Measurements from ENCODE around the gene UBE3B.
A peak's percentile ranks its signal among the peaks of the same experiment; 100 is the strongest.

The UBE3B gene

DNA sequence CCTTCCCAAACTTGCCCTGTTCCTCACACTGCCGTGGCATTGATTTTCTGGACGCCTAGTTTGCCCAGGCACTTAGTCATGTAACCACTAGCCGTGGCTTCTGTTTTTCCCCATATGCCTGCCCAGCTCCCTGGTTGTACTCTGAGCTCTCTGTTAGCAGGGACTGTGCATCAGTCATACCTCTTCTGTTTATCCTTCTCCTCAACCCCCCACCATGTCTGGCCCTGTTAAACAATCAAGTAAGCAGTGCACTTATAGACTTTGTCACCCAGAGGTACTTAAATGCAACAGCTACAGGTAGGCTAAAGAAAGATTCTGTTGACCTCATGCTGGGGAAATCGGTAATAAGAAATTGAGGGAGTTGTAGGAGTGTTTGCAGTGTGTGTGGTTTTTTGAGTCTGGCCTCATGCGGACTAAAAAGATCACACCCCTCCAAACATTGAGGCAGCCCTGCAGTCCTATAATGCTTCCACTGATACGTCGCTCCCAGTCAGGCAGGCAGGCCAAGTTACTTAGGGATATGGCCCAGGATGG lies 17.0 kb downstream of the UBE3B start:
- no peak for DNase-seq
- no peak for ATAC-seq
- Mint-ChIP-seq H3K27me3 (no peaks in the 10 kb centered on the region), H3K4me1 (peaks cover 8% of the 10 kb centered on the region), H3K27ac (no peak overlapping the region), H3K9me3 (no peaks in the 10 kb centered on the region), H3K4me3 (no peak overlapping the region)

DNA sequence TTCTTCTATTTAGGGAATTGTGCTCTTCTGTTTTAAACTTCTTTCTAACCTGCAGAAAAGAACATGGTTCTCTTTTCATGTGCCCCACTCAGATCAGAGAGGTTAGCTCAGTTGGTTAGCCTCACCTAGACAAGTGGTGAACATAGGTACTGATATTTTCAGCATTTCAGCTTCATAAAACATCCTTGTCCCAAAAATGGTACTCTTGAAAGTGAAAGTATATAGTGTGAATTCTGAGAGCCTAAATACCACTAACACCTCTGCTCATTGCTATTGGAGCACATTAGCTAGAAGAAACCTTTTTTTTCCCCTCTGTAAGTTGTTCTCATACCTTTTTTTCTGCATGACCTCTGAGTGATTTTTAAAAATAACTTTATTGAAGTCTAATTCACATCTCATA lies 17.6 kb downstream of the UBE3B start:
- no peak overlapping the region for H3K4me3 Mint-ChIP-seq
- H3K4me1 Mint-ChIP-seq, result peaks cover 8% of the 10 kb centered on the region
- peak overlapping the region in 1 of 2 donors; percentile 67 for H3K27ac Mint-ChIP-seq

DNA sequence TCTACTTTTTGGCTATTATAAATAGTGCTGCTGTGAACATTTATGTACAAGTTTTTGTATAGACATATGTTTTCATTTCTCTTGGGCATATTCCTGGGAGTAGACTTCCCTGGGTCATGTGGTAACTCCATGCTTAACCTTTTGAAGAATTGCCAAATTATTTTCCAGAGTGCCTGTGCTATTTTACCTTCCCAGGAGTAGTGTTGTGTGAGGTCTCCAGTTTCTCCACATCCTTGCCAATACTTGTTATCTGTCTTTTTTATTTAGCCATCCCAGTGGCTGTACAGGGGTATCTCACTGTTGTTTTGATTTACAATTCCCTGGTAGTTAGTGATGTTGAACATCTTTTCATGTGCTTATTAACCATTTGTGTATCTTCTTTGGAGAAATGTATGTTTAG lies 18.9 kb downstream of the UBE3B start:
- no peak overlapping the region for H3K4me3 Mint-ChIP-seq
- peaks cover 8% of the 10 kb centered on the region for H3K4me1 Mint-ChIP-seq
- no peak for ATAC-seq
- no peaks in the 10 kb centered on the region for H3K9me3 Mint-ChIP-seq
- H3K27ac Mint-ChIP-seq, result no peak overlapping the region
- H3K27me3 Mint-ChIP-seq, result no peaks in the 10 kb centered on the region
- DNase-seq, result no peak

More for the DNA sequence above, 17.6 kb downstream of the UBE3B start:
- Mint-ChIP-seq H3K27me3 (no peaks in the 10 kb centered on the region), H3K9me3 (no peaks in the 10 kb centered on the region)
- ATAC-seq (peak; percentile 60), DNase-seq (no peak)

GRCh38 chr12:109497675-109498074 lies 20.2 kb downstream of the UBE3B start:
- Mint-ChIP-seq H3K4me1 (peaks cover 8% of the 10 kb centered on the region), H3K27me3 (no peaks in the 10 kb centered on the region), H3K9me3 (no peaks in the 10 kb centered on the region), H3K27ac (peak overlapping the region in 1 of 2 donors; percentile 15), H3K4me3 (no peak overlapping the region)
- DNase-seq, result no peak
- no peak for ATAC-seq

GRCh38 chr12:109500406-109501185 lies 23.2 kb downstream of the UBE3B start:
- Mint-ChIP-seq H3K9me3 (no peaks in the 10 kb centered on the region), H3K27ac (peak overlapping the region in 1 of 2 donors; percentile 95), H3K4me3 (no peak overlapping the region), H3K27me3 (no peaks in the 10 kb centered on the region), H3K4me1 (no peaks in the 10 kb centered on the region)
- DNase-seq (no peak), ATAC-seq (no peak)

DNA sequence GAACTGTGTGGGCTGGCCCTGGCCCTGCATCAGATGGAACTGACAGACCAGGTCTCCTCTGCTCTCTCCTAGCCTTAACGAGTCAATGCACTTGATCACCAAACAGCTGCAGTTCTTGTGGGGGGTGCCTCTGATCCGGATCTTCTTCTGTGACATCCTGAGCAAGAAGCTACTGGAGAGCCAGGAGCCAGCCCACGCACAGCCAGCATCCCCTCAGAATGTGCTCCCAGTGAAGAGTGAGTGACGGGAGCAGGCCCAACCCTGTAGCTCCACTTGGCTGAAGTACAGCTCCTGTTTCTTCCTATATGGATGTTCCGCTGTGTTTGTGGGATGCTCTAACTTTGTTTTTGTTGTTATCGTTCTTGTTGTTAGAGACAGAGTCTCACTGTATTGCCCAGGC lies 23.9 kb downstream of the UBE3B start:
- H3K27ac Mint-ChIP-seq, result no peak overlapping the region

DNA sequence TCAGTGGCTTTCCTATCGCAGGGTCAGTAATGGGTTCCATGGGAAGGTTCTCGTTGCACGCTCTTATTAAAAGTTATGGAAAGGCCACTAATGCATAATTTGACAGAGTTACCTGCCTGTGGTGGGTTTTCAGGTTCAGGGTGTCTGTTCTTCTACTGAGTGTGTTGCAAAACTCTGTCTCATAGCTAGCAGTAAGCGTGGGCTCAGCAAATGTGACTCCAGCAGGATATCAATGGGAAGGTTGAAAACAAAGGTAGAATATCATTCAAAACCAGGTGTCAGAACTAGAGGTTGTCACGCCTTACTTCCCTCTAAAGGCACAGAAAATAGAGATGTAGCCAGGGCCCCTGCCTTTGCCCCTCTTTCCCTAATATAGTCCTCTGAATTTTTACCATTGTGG lies 24.9 kb downstream of the UBE3B start:
- ATAC-seq, result no peak
- no peak overlapping the region for H3K27ac Mint-ChIP-seq
- no peaks in the 10 kb centered on the region for H3K9me3 Mint-ChIP-seq
- DNase-seq, result no peak
- no peaks in the 10 kb centered on the region for H3K4me1 Mint-ChIP-seq
- H3K4me3 Mint-ChIP-seq, result no peak overlapping the region
- H3K27me3 Mint-ChIP-seq, result no peaks in the 10 kb centered on the region

More for the DNA sequence above, 23.9 kb downstream of the UBE3B start:
- Mint-ChIP-seq H3K9me3 (no peaks in the 10 kb centered on the region), H3K27me3 (no peaks in the 10 kb centered on the region), H3K4me3 (no peak overlapping the region), H3K4me1 (no peaks in the 10 kb centered on the region)
- DNase-seq (no peak), ATAC-seq (no peak)

GRCh38 chr12:109503611-109504010 lies 26.2 kb downstream of the UBE3B start:
- Mint-ChIP-seq H3K27ac (peak overlapping the region in 1 of 2 donors; percentile 2), H3K27me3 (no peaks in the 10 kb centered on the region), H3K4me1 (no peaks in the 10 kb centered on the region), H3K9me3 (no peaks in the 10 kb centered on the region), H3K4me3 (no peak overlapping the region)
- DNase-seq (no peak), ATAC-seq (no peak)

DNA sequence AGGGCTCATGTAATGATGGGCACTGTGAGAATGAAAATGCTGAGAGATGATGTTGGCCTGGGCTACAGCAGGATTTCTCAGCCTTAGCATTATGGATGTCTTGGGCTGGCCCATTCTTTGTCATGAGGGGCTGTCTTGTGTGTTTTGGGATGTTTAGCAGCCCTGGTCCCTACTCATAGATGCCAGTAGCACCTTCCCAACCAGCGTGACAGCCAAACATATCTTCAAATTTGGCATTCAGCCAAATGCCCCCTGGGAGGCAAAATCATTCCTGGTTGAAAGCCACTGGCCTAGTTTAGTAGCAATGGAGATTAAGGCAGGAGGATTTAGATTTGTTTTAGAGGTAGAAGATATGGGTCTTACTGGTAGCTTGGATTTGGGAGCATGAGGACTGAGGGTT lies 26.6 kb downstream of the UBE3B start:
- ATAC-seq, result no peak

DNA sequence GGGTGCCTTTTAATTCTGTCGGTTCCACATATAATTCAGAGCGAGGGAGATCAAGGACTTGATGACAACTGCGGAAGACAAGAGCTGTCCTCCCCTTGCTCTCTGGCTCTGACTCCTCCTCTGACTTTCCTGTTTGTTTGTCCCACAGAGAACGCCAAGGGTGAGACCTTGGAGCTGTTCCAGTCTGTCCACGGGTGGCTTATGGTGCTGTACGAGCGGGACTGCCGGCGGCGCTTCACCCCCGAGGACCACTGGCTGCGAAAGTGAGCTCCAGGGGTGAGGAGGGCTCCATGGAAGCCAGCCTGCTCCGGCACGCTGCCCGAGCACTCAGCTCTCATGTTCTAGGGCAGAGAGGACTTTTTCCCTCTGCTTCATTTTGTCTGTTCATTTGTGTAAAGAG lies 32.8 kb downstream of the UBE3B start:
- H3K4me1 Mint-ChIP-seq, result no peaks in the 10 kb centered on the region
- no peaks in the 10 kb centered on the region for H3K27me3 Mint-ChIP-seq
- DNase-seq (no peak), ATAC-seq (no peak)
- no peaks in the 10 kb centered on the region for H3K9me3 Mint-ChIP-seq
- no peak overlapping the region for H3K27ac Mint-ChIP-seq
- H3K4me3 Mint-ChIP-seq, result no peak overlapping the region

More for the DNA sequence above, 26.6 kb downstream of the UBE3B start:
- H3K4me1 Mint-ChIP-seq, result no peaks in the 10 kb centered on the region
- H3K4me3 Mint-ChIP-seq, result no peak overlapping the region
- no peak for DNase-seq
- no peaks in the 10 kb centered on the region for H3K27me3 Mint-ChIP-seq
- no peaks in the 10 kb centered on the region for H3K9me3 Mint-ChIP-seq
- H3K27ac Mint-ChIP-seq, result peak overlapping the region in 1 of 2 donors; percentile 71

DNA sequence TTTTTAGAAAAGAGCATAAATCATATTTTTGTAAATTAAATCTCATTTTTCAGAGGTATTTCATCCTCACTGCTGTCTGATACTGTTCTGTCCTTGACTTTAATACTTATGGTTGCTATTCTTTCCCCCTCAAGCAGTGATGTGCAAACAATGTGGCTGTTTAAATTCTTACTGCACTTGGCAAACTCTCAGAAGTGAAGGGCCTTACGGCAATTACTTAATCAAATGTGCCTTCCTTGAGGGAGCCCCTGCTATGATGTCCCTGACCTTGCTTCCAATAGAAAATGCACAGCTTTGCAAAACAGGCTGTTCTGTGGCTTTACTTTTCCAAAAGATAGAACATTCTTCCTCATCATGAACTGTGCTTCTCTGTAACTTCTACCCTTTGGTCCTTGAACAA lies 35.2 kb downstream of the UBE3B start:
- H3K9me3 Mint-ChIP-seq, result no peaks in the 10 kb centered on the region
- no peak for DNase-seq
- H3K4me3 Mint-ChIP-seq, result no peak overlapping the region
- peak overlapping the region in 1 of 2 donors; percentile 2 for H3K27ac Mint-ChIP-seq
- no peaks in the 10 kb centered on the region for H3K4me1 Mint-ChIP-seq
- ATAC-seq, result no peak
- H3K27me3 Mint-ChIP-seq, result no peaks in the 10 kb centered on the region

- H3K27me3 Mint-ChIP-seq, result no peaks in the 10 kb centered on the region
- no peak overlapping the region for H3K4me3 Mint-ChIP-seq
- no peaks in the 10 kb centered on the region for H3K4me1 Mint-ChIP-seq
- no peaks in the 10 kb centered on the region for H3K9me3 Mint-ChIP-seq
- no peak for ATAC-seq
- no peak for DNase-seq
- H3K27ac Mint-ChIP-seq, result peak overlapping the region in 1 of 2 donors; percentile 2
Measured at GRCh38 chr12:109513051-109513450, 35.6 kb downstream of the UBE3B start.

GRCh38 chr12:109513977-109514376 lies 36.5 kb downstream of the UBE3B start:
- H3K9me3 Mint-ChIP-seq, result no peaks in the 10 kb centered on the region
- no peak overlapping the region for H3K27ac Mint-ChIP-seq
- ATAC-seq (no peak), DNase-seq (no peak)
- H3K4me1 Mint-ChIP-seq, result no peaks in the 10 kb centered on the region
- no peaks in the 10 kb centered on the region for H3K27me3 Mint-ChIP-seq
- no peak overlapping the region for H3K4me3 Mint-ChIP-seq

GRCh38 chr12:109517619-109518018 lies 40.2 kb downstream of the UBE3B start:
- Mint-ChIP-seq H3K27me3 (no peaks in the 10 kb centered on the region), H3K27ac (no peak overlapping the region), H3K4me1 (no peaks in the 10 kb centered on the region), H3K4me3 (no peak overlapping the region), H3K9me3 (no peaks in the 10 kb centered on the region)
- no peak for ATAC-seq
- no peak for DNase-seq

GRCh38 chr12:109518820-109519665 lies 41.6 kb downstream of the UBE3B start:
- no peak for ATAC-seq

GRCh38 chr12:109519787-109520186 lies 42.4 kb downstream of the UBE3B start:
- H3K27me3 Mint-ChIP-seq, result no peaks in the 10 kb centered on the region
- DNase-seq, result no peak
- no peak overlapping the region for H3K27ac Mint-ChIP-seq
- ATAC-seq, result no peak
- no peaks in the 10 kb centered on the region for H3K4me1 Mint-ChIP-seq
- no peaks in the 10 kb centered on the region for H3K9me3 Mint-ChIP-seq
- H3K4me3 Mint-ChIP-seq, result no peak overlapping the region

More at GRCh38 chr12:109518820-109519665, 41.6 kb downstream of the UBE3B start:
- Mint-ChIP-seq H3K9me3 (no peaks in the 10 kb centered on the region), H3K27ac (no peak overlapping the region), H3K27me3 (no peaks in the 10 kb centered on the region), H3K4me1 (no peaks in the 10 kb centered on the region), H3K4me3 (no peak overlapping the region)
- peak; percentile 43 to 44 for DNase-seq

All from stimulated activated naive CD8-positive, alpha-beta T cell treated with anti-CD3 and anti-CD28 coated beads, Interleukin-15, amount 100 ng/mL, for 72 hours (primary cell).